Measurements from ENCODE around the gene CYP19A1. TPM values are rescaled to one million over a fixed set of nuclear protein-coding genes. Genes with fewer than 3 reads are reported as not detected.

The CYP19A1 gene
- total RNA-seq, 1 donor from 2014 or later = 0.95 TPM

DNA sequence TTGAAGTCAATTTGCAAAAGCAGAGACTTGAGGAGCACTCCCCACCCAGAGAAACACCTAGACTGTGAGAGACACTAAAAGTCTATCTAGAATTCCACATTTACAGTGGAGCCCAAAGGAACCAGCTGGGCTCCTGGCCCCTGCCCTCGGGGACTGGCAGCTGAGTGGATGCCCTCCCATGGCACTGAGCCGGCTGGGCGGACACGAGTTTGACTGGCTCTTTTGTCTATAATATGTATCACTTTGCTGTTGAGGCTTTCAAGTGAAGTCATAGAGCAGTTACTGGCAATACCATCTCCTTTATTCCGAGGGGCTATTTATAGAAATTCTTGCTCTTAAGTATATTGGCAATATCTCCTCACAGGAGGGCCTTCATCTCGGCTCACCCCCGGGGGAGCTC, 177.9 kb downstream of the CYP19A1 start:
- Histone ChIP-seq H3K27ac (no peak overlapping the region), H3K4me3 (no peak overlapping the region), H3K4me1 (peaks cover 9% of the 10 kb centered on the region), H3K36me3 (no peaks in the 10 kb centered on the region), H3K9me3 (no peaks in the 10 kb centered on the region), H3K27me3 (ENCODE audit: low read depth) (peaks cover 6% of the 10 kb centered on the region)
- TF ChIP-seq, protein P1, sequence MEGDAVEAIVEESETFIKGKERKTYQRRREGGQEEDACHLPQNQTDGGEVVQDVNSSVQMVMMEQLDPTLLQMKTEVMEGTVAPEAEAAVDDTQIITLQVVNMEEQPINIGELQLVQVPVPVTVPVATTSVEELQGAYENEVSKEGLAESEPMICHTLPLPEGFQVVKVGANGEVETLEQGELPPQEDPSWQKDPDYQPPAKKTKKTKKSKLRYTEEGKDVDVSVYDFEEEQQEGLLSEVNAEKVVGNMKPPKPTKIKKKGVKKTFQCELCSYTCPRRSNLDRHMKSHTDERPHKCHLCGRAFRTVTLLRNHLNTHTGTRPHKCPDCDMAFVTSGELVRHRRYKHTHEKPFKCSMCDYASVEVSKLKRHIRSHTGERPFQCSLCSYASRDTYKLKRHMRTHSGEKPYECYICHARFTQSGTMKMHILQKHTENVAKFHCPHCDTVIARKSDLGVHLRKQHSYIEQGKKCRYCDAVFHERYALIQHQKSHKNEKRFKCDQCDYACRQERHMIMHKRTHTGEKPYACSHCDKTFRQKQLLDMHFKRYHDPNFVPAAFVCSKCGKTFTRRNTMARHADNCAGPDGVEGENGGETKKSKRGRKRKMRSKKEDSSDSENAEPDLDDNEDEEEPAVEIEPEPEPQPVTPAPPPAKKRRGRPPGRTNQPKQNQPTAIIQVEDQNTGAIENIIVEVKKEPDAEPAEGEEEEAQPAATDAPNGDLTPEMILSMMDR (IDR thresholded peaks at IDR 0.05) = no peak
- DNase-seq = no peak
- intact Hi-C loops (cut with DNase I) = no loop called here
- no peak for ATAC-seq

Small RNA genes within 50 kb of the gene (microRNA-seq; reads per million reads assigned to microRNA genes)
- not detected for gene MIR4713 (ENCODE audit: borderline number of aligned reads)
- gene MIR7973-1 (ENCODE audit: borderline number of aligned reads) = not detected
- gene MIR7973-2 (ENCODE audit: borderline number of aligned reads) = not detected

Other genes starting within 250 kb of the CYP19A1 start
- gene TNFAIP8L3, start 243.7 kb downstream of the CYP19A1 start, total RNA-seq = 10.4 TPM
- 34.5 TPM for gene GLDN, start 3.1 kb upstream of the CYP19A1 start, total RNA-seq

All from lower lobe of right lung (tissue), 2 donors.